WTC11 (cell line): ENCODE data around the gene SLC8A3. TPM values are rescaled to one million over a fixed set of nuclear protein-coding genes. Genes with fewer than 3 reads are reported as not detected.

ENCODE experiments used
- IRF2 ChIP-seq: sonication (generic); formaldehyde crosslinking; IDR thresholded peaks from 2 replicates; pipeline ENCODE4 v1.8.0; 2022; ENCODE audit warnings: low read depth, missing genetic modification reagents, borderline replicate concordance
- JUN ChIP-seq: sonication (generic); formaldehyde crosslinking; IDR thresholded peaks from 2 replicates; pipeline ENCODE4 v1.8.0; 2023; ENCODE audit warnings: mild to moderate bottlenecking, missing genetic modification reagents
- RORB ChIP-seq: fragments of 250-450 bp; sonication (Bioruptor Pico); IDR thresholded peaks from 2 replicates; pipeline ENCODE4 v1.9.0; 2021; ENCODE audit warnings: mild to moderate bottlenecking
- SMAD4 ChIP-seq: sonication (generic); formaldehyde crosslinking; IDR thresholded peaks from 2 replicates; pipeline ENCODE4 v1.8.0; 2022; ENCODE audit warnings: mild to moderate bottlenecking, missing genetic modification reagents
- TCF7 ChIP-seq: sonication (generic); formaldehyde crosslinking; IDR thresholded peaks from 2 replicates; pipeline ENCODE4 v1.8.0; 2022; ENCODE audit warnings: mild to moderate bottlenecking, low read depth, missing genetic modification reagents, moderate library complexity
- ZNF138 ChIP-seq: sonication (generic); formaldehyde crosslinking; conservative IDR thresholded peaks from 2 replicates; pipeline ENCODE4 v1.8.1; 2022; ENCODE audit warnings: mild to moderate bottlenecking, moderate library complexity, missing genetic modification reagents
- ZNF317 ChIP-seq: sonication (generic); formaldehyde crosslinking; IDR thresholded peaks from 2 replicates; pipeline ENCODE4 v1.8.1; 2023; ENCODE audit warnings: low read depth, mild to moderate bottlenecking, moderate library complexity, missing genetic modification reagents, borderline replicate concordance
- ZNF671 ChIP-seq: fragments of 250-450 bp; sonication (Bioruptor Pico); IDR thresholded peaks from 2 replicates; pipeline ENCODE4 v1.8.0; 2021; ENCODE audit warnings: mild to moderate bottlenecking
- total RNA-seq: library from RNA; stranded (reverse); gene quantifications from 3 replicates; pipeline ENCODE4 v1.2.3, GENCODE V29; 2021
- TF ChIP-seq, protein P1 (sequence below): sonication (generic); formaldehyde crosslinking; IDR thresholded peaks from 2 replicates; pipeline ENCODE4 v1.8.0; 2022; ENCODE audit warnings: missing genetic modification reagents
- TF ChIP-seq, protein P2 (sequence below): sonication (generic); formaldehyde crosslinking; IDR thresholded peaks from 2 replicates; pipeline ENCODE4 v1.8.1; 2022; ENCODE audit warnings: mild to moderate bottlenecking, missing genetic modification reagents, moderate library complexity, borderline replicate concordance
- TF ChIP-seq, protein P3 (sequence below): fragments of 200-600 bp; IDR thresholded peaks from 2 replicates; pipeline ENCODE4 v1.8.0; 2022; ENCODE audit warnings: antibody characterized with exemption
- TF ChIP-seq, protein P4 (sequence below): sonication (generic); formaldehyde crosslinking; IDR thresholded peaks from 2 replicates; pipeline ENCODE4 v1.8.0; 2023; ENCODE audit warnings: missing genetic modification reagents, mild to moderate bottlenecking, borderline replicate concordance
- TF ChIP-seq, protein P5 (sequence below): sonication (generic); formaldehyde crosslinking; IDR thresholded peaks from 2 replicates; pipeline ENCODE4 v1.8.1; 2023; ENCODE audit warnings: mild to moderate bottlenecking, moderate library complexity, missing genetic modification reagents
- TF ChIP-seq, protein P6 (sequence below): fragments of 250-450 bp; sonication (Bioruptor Pico); IDR thresholded peaks from 2 replicates; pipeline ENCODE4 v1.9.0; 2021; ENCODE audit warnings: mild to moderate bottlenecking, borderline replicate concordance

The SLC8A3 gene
- total RNA-seq, 1 experiment from 2014 or later = 0.63 TPM

DNA sequence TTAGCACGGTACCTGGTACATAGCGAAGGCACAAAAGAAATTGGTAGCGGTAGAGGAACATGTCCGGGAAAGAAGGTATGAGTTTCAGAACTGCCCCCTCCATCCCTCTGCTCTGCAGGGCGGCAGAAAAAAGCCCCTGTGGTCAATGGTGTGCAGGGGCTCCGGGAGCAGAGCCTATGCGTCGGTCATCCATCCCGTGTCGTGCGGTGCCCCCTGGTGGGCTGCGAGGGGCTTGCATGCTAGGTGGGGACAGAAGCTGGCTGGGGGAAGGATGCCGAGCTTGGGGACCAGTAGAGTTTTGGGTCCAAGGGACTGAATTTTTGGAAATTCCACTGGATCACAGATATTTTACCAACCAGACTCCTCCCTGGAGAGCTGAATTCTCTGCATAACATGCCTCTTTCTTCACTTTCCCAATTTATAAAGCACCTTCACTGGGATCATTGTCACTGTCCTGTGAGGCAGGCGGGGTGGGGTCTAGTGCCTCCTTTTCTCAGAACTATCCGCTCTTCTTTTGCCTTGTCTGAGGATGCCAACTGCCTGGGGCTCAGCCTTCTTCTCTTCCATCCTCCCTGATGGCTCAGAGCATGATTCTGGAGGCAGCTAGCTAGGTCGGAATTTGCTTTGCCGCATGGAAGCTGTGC lies 160.8 kb downstream of the SLC8A3 start (continued):
- TF ChIP-seq, protein P1, sequence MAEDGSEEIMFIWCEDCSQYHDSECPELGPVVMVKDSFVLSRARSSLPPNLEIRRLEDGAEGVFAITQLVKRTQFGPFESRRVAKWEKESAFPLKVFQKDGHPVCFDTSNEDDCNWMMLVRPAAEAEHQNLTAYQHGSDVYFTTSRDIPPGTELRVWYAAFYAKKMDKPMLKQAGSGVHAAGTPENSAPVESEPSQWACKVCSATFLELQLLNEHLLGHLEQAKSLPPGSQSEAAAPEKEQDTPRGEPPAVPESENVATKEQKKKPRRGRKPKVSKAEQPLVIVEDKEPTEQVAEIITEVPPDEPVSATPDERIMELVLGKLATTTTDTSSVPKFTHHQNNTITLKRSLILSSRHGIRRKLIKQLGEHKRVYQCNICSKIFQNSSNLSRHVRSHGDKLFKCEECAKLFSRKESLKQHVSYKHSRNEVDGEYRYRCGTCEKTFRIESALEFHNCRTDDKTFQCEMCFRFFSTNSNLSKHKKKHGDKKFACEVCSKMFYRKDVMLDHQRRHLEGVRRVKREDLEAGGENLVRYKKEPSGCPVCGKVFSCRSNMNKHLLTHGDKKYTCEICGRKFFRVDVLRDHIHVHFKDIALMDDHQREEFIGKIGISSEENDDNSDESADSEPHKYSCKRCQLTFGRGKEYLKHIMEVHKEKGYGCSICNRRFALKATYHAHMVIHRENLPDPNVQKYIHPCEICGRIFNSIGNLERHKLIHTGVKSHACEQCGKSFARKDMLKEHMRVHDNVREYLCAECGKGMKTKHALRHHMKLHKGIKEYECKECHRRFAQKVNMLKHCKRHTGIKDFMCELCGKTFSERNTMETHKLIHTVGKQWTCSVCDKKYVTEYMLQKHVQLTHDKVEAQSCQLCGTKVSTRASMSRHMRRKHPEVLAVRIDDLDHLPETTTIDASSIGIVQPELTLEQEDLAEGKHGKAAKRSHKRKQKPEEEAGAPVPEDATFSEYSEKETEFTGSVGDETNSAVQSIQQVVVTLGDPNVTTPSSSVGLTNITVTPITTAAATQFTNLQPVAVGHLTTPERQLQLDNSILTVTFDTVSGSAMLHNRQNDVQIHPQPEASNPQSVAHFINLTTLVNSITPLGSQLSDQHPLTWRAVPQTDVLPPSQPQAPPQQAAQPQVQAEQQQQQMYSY = no peak
- TF ChIP-seq JUN (CRISPR knock-in tag) (no peak), RORB (CRISPR knock-in tag) (no peak), ZNF671 (CRISPR knock-in tag) (no peak), TCF7 (no peak), ZNF138 (CRISPR knock-in tag) (no peak), IRF2 (no peak), ZNF317 (no peak), SMAD4 (CRISPR knock-in tag) (no peak)
- TF ChIP-seq, protein P2, sequence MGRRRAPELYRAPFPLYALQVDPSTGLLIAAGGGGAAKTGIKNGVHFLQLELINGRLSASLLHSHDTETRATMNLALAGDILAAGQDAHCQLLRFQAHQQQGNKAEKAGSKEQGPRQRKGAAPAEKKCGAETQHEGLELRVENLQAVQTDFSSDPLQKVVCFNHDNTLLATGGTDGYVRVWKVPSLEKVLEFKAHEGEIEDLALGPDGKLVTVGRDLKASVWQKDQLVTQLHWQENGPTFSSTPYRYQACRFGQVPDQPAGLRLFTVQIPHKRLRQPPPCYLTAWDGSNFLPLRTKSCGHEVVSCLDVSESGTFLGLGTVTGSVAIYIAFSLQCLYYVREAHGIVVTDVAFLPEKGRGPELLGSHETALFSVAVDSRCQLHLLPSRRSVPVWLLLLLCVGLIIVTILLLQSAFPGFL (CRISPR knock-in tag) = no peak
- TF ChIP-seq, protein P3, sequence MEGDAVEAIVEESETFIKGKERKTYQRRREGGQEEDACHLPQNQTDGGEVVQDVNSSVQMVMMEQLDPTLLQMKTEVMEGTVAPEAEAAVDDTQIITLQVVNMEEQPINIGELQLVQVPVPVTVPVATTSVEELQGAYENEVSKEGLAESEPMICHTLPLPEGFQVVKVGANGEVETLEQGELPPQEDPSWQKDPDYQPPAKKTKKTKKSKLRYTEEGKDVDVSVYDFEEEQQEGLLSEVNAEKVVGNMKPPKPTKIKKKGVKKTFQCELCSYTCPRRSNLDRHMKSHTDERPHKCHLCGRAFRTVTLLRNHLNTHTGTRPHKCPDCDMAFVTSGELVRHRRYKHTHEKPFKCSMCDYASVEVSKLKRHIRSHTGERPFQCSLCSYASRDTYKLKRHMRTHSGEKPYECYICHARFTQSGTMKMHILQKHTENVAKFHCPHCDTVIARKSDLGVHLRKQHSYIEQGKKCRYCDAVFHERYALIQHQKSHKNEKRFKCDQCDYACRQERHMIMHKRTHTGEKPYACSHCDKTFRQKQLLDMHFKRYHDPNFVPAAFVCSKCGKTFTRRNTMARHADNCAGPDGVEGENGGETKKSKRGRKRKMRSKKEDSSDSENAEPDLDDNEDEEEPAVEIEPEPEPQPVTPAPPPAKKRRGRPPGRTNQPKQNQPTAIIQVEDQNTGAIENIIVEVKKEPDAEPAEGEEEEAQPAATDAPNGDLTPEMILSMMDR = peak; percentile 97
- TF ChIP-seq, protein P4, sequence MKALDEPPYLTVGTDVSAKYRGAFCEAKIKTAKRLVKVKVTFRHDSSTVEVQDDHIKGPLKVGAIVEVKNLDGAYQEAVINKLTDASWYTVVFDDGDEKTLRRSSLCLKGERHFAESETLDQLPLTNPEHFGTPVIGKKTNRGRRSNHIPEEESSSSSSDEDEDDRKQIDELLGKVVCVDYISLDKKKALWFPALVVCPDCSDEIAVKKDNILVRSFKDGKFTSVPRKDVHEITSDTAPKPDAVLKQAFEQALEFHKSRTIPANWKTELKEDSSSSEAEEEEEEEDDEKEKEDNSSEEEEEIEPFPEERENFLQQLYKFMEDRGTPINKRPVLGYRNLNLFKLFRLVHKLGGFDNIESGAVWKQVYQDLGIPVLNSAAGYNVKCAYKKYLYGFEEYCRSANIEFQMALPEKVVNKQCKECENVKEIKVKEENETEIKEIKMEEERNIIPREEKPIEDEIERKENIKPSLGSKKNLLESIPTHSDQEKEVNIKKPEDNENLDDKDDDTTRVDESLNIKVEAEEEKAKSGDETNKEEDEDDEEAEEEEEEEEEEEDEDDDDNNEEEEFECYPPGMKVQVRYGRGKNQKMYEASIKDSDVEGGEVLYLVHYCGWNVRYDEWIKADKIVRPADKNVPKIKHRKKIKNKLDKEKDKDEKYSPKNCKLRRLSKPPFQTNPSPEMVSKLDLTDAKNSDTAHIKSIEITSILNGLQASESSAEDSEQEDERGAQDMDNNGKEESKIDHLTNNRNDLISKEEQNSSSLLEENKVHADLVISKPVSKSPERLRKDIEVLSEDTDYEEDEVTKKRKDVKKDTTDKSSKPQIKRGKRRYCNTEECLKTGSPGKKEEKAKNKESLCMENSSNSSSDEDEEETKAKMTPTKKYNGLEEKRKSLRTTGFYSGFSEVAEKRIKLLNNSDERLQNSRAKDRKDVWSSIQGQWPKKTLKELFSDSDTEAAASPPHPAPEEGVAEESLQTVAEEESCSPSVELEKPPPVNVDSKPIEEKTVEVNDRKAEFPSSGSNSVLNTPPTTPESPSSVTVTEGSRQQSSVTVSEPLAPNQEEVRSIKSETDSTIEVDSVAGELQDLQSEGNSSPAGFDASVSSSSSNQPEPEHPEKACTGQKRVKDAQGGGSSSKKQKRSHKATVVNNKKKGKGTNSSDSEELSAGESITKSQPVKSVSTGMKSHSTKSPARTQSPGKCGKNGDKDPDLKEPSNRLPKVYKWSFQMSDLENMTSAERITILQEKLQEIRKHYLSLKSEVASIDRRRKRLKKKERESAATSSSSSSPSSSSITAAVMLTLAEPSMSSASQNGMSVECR (CRISPR knock-in tag) = no peak
- TF ChIP-seq, protein P5, sequence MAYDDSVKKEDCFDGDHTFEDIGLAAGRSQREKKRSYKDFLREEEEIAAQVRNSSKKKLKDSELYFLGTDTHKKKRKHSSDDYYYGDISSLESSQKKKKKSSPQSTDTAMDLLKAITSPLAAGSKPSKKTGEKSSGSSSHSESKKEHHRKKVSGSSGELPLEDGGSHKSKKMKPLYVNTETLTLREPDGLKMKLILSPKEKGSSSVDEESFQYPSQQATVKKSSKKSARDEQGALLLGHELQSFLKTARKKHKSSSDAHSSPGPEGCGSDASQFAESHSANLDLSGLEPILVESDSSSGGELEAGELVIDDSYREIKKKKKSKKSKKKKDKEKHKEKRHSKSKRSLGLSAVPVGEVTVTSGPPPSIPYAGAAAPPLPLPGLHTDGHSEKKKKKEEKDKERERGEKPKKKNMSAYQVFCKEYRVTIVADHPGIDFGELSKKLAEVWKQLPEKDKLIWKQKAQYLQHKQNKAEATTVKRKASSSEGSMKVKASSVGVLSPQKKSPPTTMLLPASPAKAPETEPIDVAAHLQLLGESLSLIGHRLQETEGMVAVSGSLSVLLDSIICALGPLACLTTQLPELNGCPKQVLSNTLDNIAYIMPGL (CRISPR knock-in tag) = no peak
- TF ChIP-seq, protein P6, sequence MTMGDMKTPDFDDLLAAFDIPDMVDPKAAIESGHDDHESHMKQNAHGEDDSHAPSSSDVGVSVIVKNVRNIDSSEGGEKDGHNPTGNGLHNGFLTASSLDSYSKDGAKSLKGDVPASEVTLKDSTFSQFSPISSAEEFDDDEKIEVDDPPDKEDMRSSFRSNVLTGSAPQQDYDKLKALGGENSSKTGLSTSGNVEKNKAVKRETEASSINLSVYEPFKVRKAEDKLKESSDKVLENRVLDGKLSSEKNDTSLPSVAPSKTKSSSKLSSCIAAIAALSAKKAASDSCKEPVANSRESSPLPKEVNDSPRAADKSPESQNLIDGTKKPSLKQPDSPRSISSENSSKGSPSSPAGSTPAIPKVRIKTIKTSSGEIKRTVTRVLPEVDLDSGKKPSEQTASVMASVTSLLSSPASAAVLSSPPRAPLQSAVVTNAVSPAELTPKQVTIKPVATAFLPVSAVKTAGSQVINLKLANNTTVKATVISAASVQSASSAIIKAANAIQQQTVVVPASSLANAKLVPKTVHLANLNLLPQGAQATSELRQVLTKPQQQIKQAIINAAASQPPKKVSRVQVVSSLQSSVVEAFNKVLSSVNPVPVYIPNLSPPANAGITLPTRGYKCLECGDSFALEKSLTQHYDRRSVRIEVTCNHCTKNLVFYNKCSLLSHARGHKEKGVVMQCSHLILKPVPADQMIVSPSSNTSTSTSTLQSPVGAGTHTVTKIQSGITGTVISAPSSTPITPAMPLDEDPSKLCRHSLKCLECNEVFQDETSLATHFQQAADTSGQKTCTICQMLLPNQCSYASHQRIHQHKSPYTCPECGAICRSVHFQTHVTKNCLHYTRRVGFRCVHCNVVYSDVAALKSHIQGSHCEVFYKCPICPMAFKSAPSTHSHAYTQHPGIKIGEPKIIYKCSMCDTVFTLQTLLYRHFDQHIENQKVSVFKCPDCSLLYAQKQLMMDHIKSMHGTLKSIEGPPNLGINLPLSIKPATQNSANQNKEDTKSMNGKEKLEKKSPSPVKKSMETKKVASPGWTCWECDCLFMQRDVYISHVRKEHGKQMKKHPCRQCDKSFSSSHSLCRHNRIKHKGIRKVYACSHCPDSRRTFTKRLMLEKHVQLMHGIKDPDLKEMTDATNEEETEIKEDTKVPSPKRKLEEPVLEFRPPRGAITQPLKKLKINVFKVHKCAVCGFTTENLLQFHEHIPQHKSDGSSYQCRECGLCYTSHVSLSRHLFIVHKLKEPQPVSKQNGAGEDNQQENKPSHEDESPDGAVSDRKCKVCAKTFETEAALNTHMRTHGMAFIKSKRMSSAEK (CRISPR knock-in tag) = no peak
